ENCODE results near the gene PPP1R3E. TPM values are rescaled to one million over a fixed set of nuclear protein-coding genes. Genes with fewer than 3 reads are reported as not detected.
A peak's percentile ranks its signal among the peaks of the same experiment; 100 is the strongest.

Gene PPP1R3E
- total and polyA plus RNA-seq, 2 of the 13 experiments (the other 11 are each of a cell fraction or from before 2014, with no cell fraction given), result 16.5 to 26.5 TPM

DNA sequence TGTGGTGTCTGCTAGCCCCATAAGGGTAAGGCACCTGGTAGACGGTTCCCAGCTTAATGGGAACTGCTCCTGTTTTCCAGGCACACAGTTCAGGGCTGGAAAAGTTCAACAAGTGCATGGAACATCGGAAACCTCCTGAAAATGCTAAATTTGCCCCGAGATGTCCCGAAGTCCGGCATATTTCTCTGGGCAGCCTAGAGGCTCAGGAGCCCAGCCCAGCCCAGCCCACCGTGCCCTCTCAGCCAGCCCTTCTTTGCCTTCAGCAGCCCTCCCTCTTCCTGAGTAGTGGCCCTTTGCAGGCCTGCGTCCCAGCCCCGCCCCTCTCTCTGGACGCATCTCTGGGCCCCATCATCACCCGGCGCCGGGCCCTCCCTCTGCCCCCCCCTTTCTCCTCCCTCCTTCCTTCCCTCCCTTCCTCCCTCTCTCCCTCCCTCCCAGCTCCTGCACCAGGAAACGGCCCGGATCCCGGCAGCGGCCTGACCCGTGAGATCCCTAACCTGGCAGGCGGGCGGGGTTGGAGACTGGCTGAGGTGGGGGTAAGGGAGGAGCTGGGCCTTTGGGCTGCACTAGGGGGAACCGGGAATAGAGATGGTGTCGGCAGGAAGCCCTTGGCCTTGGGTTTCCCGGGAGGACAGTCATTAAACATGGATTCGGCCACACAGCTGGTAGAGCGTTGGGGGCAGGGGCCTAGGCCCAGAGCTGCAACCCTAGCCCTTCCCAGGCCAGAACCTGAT, 3.9 kb upstream of the PPP1R3E start, which contains the start of gene BCL2L2 (continued):
- TF ChIP-seq ZNF317 (CRISPR knock-in tag; IDR thresholded peaks at IDR 0.05) (peak; percentile 89), ZNF569 (CRISPR knock-in tag; IDR thresholded peaks at IDR 0.05; ENCODE audit: borderline replicate concordance) (no peak), EED (CRISPR knock-in tag; IDR thresholded peaks at IDR 0.05) (peak; percentile 91), ZNF501 (CRISPR knock-in tag; IDR thresholded peaks at IDR 0.05) (no peak), RXRB (CRISPR knock-in tag; IDR thresholded peaks at IDR 0.05; ENCODE audit: borderline replicate concordance) (peak; percentile 96; the same call in 1 of the 2 replicates), POGZ (CRISPR knock-in tag; IDR thresholded peaks at IDR 0.05) (peak; percentile 98), PAXIP1 (CRISPR knock-in tag; conservative IDR thresholded peaks at IDR 0.05) (peak; percentile 95), ZNF775 (CRISPR knock-in tag; IDR thresholded peaks at IDR 0.05; ENCODE audit: borderline replicate concordance) (peak; percentile 77), EEA1 (CRISPR knock-in tag; IDR thresholded peaks at IDR 0.05; ENCODE audit: borderline replicate concordance) (peak; percentile 76; the same call in 1 of the 2 replicates), ZNF292 (CRISPR knock-in tag; IDR thresholded peaks at IDR 0.05; ENCODE audit: borderline replicate concordance, low read depth) (peak; percentile 97), GATAD1 (CRISPR knock-in tag; IDR thresholded peaks at IDR 0.05) (peak; percentile 96), ZNF772 (CRISPR knock-in tag; IDR thresholded peaks at IDR 0.05) (peak; percentile 70; the same call in 1 of the 2 replicates), SNAPC4 (CRISPR knock-in tag; IDR thresholded peaks at IDR 0.05) (peak; percentile 88; the same call in 1 of the 2 replicates)
- TF ChIP-seq, protein P1, sequence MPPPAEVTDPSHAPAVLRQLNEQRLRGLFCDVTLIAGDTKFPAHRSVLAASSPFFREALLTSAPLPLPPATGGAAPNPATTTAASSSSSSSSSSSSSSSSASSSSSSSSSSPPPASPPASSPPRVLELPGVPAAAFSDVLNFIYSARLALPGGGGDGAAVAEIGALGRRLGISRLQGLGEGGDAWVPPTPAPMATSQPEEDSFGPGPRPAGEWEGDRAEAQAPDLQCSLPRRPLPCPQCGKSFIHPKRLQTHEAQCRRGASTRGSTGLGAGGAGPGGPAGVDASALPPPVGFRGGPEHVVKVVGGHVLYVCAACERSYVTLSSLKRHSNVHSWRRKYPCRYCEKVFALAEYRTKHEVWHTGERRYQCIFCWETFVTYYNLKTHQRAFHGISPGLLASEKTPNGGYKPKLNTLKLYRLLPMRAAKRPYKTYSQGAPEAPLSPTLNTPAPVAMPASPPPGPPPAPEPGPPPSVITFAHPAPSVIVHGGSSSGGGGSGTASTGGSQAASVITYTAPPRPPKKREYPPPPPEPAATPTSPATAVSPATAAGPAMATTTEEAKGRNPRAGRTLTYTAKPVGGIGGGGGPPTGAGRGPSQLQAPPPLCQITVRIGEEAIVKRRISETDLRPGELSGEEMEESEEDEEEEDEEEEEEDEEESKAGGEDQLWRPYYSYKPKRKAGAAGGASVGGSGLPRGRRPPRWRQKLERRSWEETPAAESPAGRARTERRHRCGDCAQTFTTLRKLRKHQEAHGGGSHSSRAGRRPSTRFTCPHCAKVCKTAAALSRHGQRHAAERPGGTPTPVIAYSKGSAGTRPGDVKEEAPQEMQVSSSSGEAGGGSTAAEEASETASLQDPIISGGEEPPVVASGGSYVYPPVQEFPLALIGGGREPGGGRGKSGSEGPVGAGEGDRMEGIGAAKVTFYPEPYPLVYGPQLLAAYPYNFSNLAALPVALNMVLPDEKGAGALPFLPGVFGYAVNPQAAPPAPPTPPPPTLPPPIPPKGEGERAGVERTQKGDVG (CRISPR knock-in tag; IDR thresholded peaks at IDR 0.05; ENCODE audit: borderline replicate concordance), result peak; percentile 89
- TF ChIP-seq, protein P2, sequence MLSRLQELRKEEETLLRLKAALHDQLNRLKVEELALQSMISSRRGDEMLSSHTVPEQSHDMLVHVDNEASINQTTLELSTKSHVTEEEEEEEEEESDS (CRISPR knock-in tag; IDR thresholded peaks at IDR 0.05; ENCODE audit: borderline replicate concordance), result no peak
